ENCODE measurements around the gene CHPT1.
"Not testable (repeated sequence)": the region's sequence is repeated elsewhere in the genome, so short reads cannot be mapped to it uniquely, and the experiment has no call there.

Gene CHPT1

GRCh38 chr12:101697197-101697929 lies at the start of gene CHPT1:
Gene CHPT1 (plus strand): TSS chr12:101697640. CDS start chr12:101697862, 222 bp downstream.
- Histone ChIP-seq H3K9me3 (replicated peaks in 1 of 11) (peaks cover 0 to 6% (median 0%) of the 10 kb centered on the region in 11 experiments; a peak in 1 of 22 replicates), H3K27ac (peak within 1 kb of the TSS; percentile 67 to 89 (median 84); a peak in 21 of 22 replicates), H3K9ac (peak within 1 kb of the TSS; percentile 83 to 93 (median 87)), H3K4me3 (peak within 1 kb of the TSS; percentile 77 to 95 (median 92)), H3K27me3 (no peaks in the 10 kb centered on the region), H4K20me1 (peaks cover 0 to 27% (median 10%) of the 10 kb centered on the region in 11 experiments; a peak in 8 of 22 replicates), H3K36me3 (no peaks in the 10 kb centered on the region), H3K4me1 (peaks cover 17 to 39% (median 27%) of the 10 kb centered on the region in 10 experiments), H3K4me2 (peak within 1 kb of the TSS; percentile 88 to 99 (median 97))
- no peak for TF ChIP-seq Cebpa-rat (IDR thresholded peaks at IDR 0.05)

GRCh38 chr12:101647711-101648110 lies 49.7 kb upstream of the CHPT1 start:
- Histone ChIP-seq H3K27me3 (no peaks in the 10 kb centered on the region), H3K4me2 (no peak overlapping the region), H3K9ac (no peak overlapping the region), H3K27ac (no peak overlapping the region), H4K20me1 (no peaks in the 10 kb centered on the region), H3K9me3 (replicated peaks in 1 of 11) (0 out of 22 replicates have a peak, but pooled peaks cover 0 to 4% (median 0%) of the 10 kb centered on the region in 11 experiments), H3K36me3 (no peaks in the 10 kb centered on the region), H3K4me1 (no peaks in the 10 kb centered on the region), H3K4me3 (no peak overlapping the region)
- no peak for TF ChIP-seq Cebpa-rat (IDR thresholded peaks at IDR 0.05)

GRCh38 chr12:101648195-101648594 lies 49.2 kb upstream of the CHPT1 start:
- H4K20me1 ChIP-seq, result no peaks in the 10 kb centered on the region
- no peak overlapping the region for H3K9ac ChIP-seq
- no peaks in the 10 kb centered on the region for H3K4me1 ChIP-seq
- H3K4me2 ChIP-seq, result no peak overlapping the region
- H3K4me3 ChIP-seq, result no peak overlapping the region
- H3K27me3 ChIP-seq, result no peaks in the 10 kb centered on the region
- H3K9me3 ChIP-seq (replicated peaks in 1 of 11), result 0 out of 22 replicates have a peak, but pooled peaks cover 0 to 4% (median 0%) of the 10 kb centered on the region in 11 experiments
- no peak overlapping the region for H3K27ac ChIP-seq
- H3K36me3 ChIP-seq, result no peaks in the 10 kb centered on the region
- no peak for TF ChIP-seq Cebpa-rat (IDR thresholded peaks at IDR 0.05)

- TF ChIP-seq Cebpa-rat (IDR thresholded peaks at IDR 0.05), result no peak
- 0 out of 22 replicates have a peak, but pooled peaks cover 0 to 4% (median 0%) of the 10 kb centered on the region in 11 experiments for H3K9me3 ChIP-seq (replicated peaks in 1 of 11)
Observed at GRCh38 chr12:101650346-101651117, 46.9 kb upstream of the CHPT1 start.

GRCh38 chr12:101653030-101653429 lies 44.4 kb upstream of the CHPT1 start:
- Histone ChIP-seq H4K20me1 (no peaks in the 10 kb centered on the region), H3K36me3 (no peaks in the 10 kb centered on the region), H3K9me3 (replicated peaks in 1 of 11) (0 out of 22 replicates have a peak, but pooled peaks cover 0 to 4% (median 0%) of the 10 kb centered on the region in 11 experiments), H3K4me3 (no peak overlapping the region), H3K27me3 (no peaks in the 10 kb centered on the region), H3K4me2 (no peak overlapping the region), H3K4me1 (no peaks in the 10 kb centered on the region), H3K27ac (no peak overlapping the region), H3K9ac (no peak overlapping the region)
- no peak for TF ChIP-seq Cebpa-rat (IDR thresholded peaks at IDR 0.05)

More at GRCh38 chr12:101650346-101651117, 46.9 kb upstream of the CHPT1 start:
- H3K36me3 ChIP-seq, result no peaks in the 10 kb centered on the region
- H4K20me1 ChIP-seq, result no peaks in the 10 kb centered on the region
- H3K9ac ChIP-seq, result no peak overlapping the region
- no peak overlapping the region for H3K4me3 ChIP-seq
- H3K4me1 ChIP-seq, result no peaks in the 10 kb centered on the region
- H3K27ac ChIP-seq, result no peak overlapping the region
- H3K27me3 ChIP-seq, result no peaks in the 10 kb centered on the region
- H3K4me2 ChIP-seq, result no peak overlapping the region

GRCh38 chr12:101653503-101653902 lies 43.9 kb upstream of the CHPT1 start:
- no peak overlapping the region for H3K27ac ChIP-seq
- 0 out of 22 replicates have a peak, but pooled peaks cover 0 to 4% (median 0%) of the 10 kb centered on the region in 11 experiments for H3K9me3 ChIP-seq (replicated peaks in 1 of 11)
- no peak for TF ChIP-seq Cebpa-rat (IDR thresholded peaks at IDR 0.05)
- H3K4me3 ChIP-seq, result no peak overlapping the region
- H3K9ac ChIP-seq, result no peak overlapping the region
- no peaks in the 10 kb centered on the region for H3K27me3 ChIP-seq
- H4K20me1 ChIP-seq, result no peaks in the 10 kb centered on the region
- H3K4me2 ChIP-seq, result no peak overlapping the region
- no peaks in the 10 kb centered on the region for H3K36me3 ChIP-seq
- H3K4me1 ChIP-seq, result no peaks in the 10 kb centered on the region

GRCh38 chr12:101654442-101654841 lies 43.0 kb upstream of the CHPT1 start:
- H3K27ac ChIP-seq, result no peak overlapping the region

GRCh38 chr12:101655393-101655792 lies 42.0 kb upstream of the CHPT1 start:
- peaks cover 0 to 9% (median 4%) of the 10 kb centered on the region in 11 experiments; a peak in 11 of 22 replicates for H3K9me3 ChIP-seq (replicated peaks in 1 of 11)
- no peaks in the 10 kb centered on the region for H3K36me3 ChIP-seq
- H3K4me3 ChIP-seq, result no peak overlapping the region
- H3K9ac ChIP-seq, result no peak overlapping the region
- no peaks in the 10 kb centered on the region for H3K4me1 ChIP-seq
- H3K27me3 ChIP-seq, result no peaks in the 10 kb centered on the region
- no peaks in the 10 kb centered on the region for H4K20me1 ChIP-seq
- no peak overlapping the region for H3K27ac ChIP-seq
- no peak overlapping the region for H3K4me2 ChIP-seq
- no peak for TF ChIP-seq Cebpa-rat (IDR thresholded peaks at IDR 0.05)

More at GRCh38 chr12:101654442-101654841, 43.0 kb upstream of the CHPT1 start:
- Histone ChIP-seq H3K36me3 (no peaks in the 10 kb centered on the region), H3K4me2 (no peak overlapping the region), H3K4me1 (no peaks in the 10 kb centered on the region), H3K9me3 (replicated peaks in 1 of 11) (0 out of 22 replicates have a peak, but pooled peaks cover 0 to 7% (median 0%) of the 10 kb centered on the region in 11 experiments), H3K4me3 (no peak overlapping the region), H4K20me1 (no peaks in the 10 kb centered on the region), H3K27me3 (no peaks in the 10 kb centered on the region), H3K9ac (no peak overlapping the region)
- no peak for TF ChIP-seq Cebpa-rat (IDR thresholded peaks at IDR 0.05)

GRCh38 chr12:101660662-101661061 lies 36.8 kb upstream of the CHPT1 start:
- H3K4me1 ChIP-seq, H3K36me3 ChIP-seq, H4K20me1 ChIP-seq, H3K4me2 ChIP-seq, H3K4me3 ChIP-seq, H3K27ac ChIP-seq, H3K9ac ChIP-seq, H3K27me3 ChIP-seq: not testable (repeated sequence)
- peaks cover 0 to 14% (median 9%) of the 10 kb centered on the region in 11 experiments; a peak in 12 of 22 replicates for H3K9me3 ChIP-seq (replicated peaks in 1 of 11)
